Measurements from ENCODE around the gene KSR2.

GRCh38 chr12:117881517-117881916 lies 87.3 kb downstream of the KSR2 start:
- TF ChIP-seq EZH2phosphoT487 (IDR thresholded peaks at IDR 0.05; ENCODE audit: borderline replicate concordance, low read depth, low read length), result no peak
- no peak for TF ChIP-seq CTCF (conservative IDR thresholded peaks at IDR 0.05; ENCODE audit: low read length)

All from OCI-LY7 (cell line).